CD4-positive, alpha-beta T cell (primary cell): Measurements from ENCODE around the gene C1GALT1. TPM values are rescaled to one million over a fixed set of nuclear protein-coding genes. Genes with fewer than 3 reads are reported as not detected.
A peak's percentile ranks its signal among the peaks of the same experiment; 100 is the strongest.

ENCODE experiments used
- ATAC-seq: fragments of 200-7000 bp; cut with Tn5 transposase; one replicate; pipeline ENCODE4 v1.10.0; 2022; ENCODE audit warnings: mild to moderate bottlenecking; ENCODE audit not compliant: poor library complexity
- CTCF ChIA-PET: fragments of 350-600 bp; sonication (Branson Sonifier 250); formaldehyde crosslinking; loops from one replicate; lab custom pipeline; 2021; ENCODE audit warnings: antibody characterized with exemption, inconsistent platforms; lab: Charles Lee
- POLR2A ChIA-PET: fragments of 350-600 bp; sonication (Branson Sonifier 250); formaldehyde crosslinking; loops from one replicate; lab custom pipeline; 2021; ENCODE audit warnings: antibody characterized with exemption, inconsistent platforms; lab: Charles Lee
- DNase-seq, 14 experiments: peaks; one replicate each; pipeline ENCODE4 v3.0.0-alpha.2; 2013 to 2020; ENCODE audit warnings: mixed read lengths in 2 of 14
- H3K27ac ChIP-seq, 2 donors: one replicate each; pipeline versions ENCODE4 v1.5.1 to v1.7.0; 2013; ENCODE audit warnings: low read length in 2 of 2, low read depth in 1 of 2, mild to moderate bottlenecking in 1 of 2
- H3K27me3 ChIP-seq, 2 experiments: 1 replicate in 1 of 2; 2 replicates in 1 of 2; pipeline versions ENCODE4 v1.6.1 to v1.7.0; 2013; ENCODE audit warnings: low read length in 2 of 2, control low read depth in 1 of 2, mild to moderate bottlenecking in 1 of 2, moderate library complexity in 1 of 2; ENCODE audit not compliant: insufficient read depth in 2 of 2, control insufficient read depth in 1 of 2
- H3K36me3 ChIP-seq: one replicate; pipeline ENCODE4 v1.6.1; 2013; ENCODE audit warnings: low read length, control low read depth; ENCODE audit not compliant: insufficient read depth
- H3K4me1 ChIP-seq: one replicate; pipeline ENCODE4 v1.6.1; 2013; ENCODE audit warnings: low read length, control low read depth; ENCODE audit not compliant: insufficient read depth
- H3K4me3 ChIP-seq: one replicate; pipeline ENCODE4 v1.5.1; 2013; ENCODE audit warnings: mild to moderate bottlenecking, low read length, moderate library complexity
- H3K9me3 ChIP-seq, 2 experiments: 1 replicate in 1 of 2; 2 replicates in 1 of 2; pipeline versions ENCODE4 v1.6.1 to v1.7.0; 2013; ENCODE audit warnings: low read length in 2 of 2, mild to moderate bottlenecking in 2 of 2, control low read depth in 1 of 2, moderate library complexity in 1 of 2; ENCODE audit not compliant: control insufficient read depth in 1 of 2, insufficient read depth in 1 of 2
- H3K27ac Mint-ChIP-seq: one replicate; pipeline ENCODE4 v1.8.0; 2020; ENCODE audit warnings: mixed read lengths
- H3K27me3 Mint-ChIP-seq: one replicate; pipeline ENCODE4 v1.8.0; 2021; ENCODE audit warnings: mixed read lengths
- H3K36me3 Mint-ChIP-seq: one replicate; pipeline ENCODE4 v1.8.0; 2021; ENCODE audit warnings: low read depth, mixed read lengths
- H3K4me1 Mint-ChIP-seq: one replicate; pipeline ENCODE4 v1.8.0; 2021; ENCODE audit warnings: low read depth, mixed read lengths
- H3K4me3 Mint-ChIP-seq: one replicate; pipeline ENCODE4 v1.8.0; 2020; ENCODE audit warnings: mild to moderate bottlenecking, mixed read lengths
- H3K9me3 Mint-ChIP-seq: one replicate; pipeline ENCODE4 v1.8.0; 2020; ENCODE audit warnings: mixed read lengths
- CTCF ChIP-seq: fragments of 200-600 bp; IDR thresholded peaks from one replicate; pipeline ENCODE4 v1.8.0; 2022; ENCODE audit warnings: antibody characterized with exemption, mild to moderate bottlenecking
- intact Hi-C, 2 experiments: fragments of 100-400 bp; cut with DNase I in 1 of 2; cut with micrococcal nuclease in 1 of 2; formaldehyde crosslinking; loops; one replicate each; pipeline versions ENCODE4 v1.15.1 to v1.9.0; 2023 to 2025; cut with DNase I, micrococcal nuclease
- total RNA-seq, 174 experiments: library from RNA in 2 of 174; stranded (reverse) in 2 of 174; gene quantifications; one replicate each; pipeline ENCODE4 v1.2.3 and lab custom pipeline; 2021 to 2026

The C1GALT1 gene
- total RNA-seq, 2 experiments from 2014 or later, result 49.4 to 51.9 TPM

GRCh38 chr7:7247658-7248057 is 65.3 kb downstream of the C1GALT1 start:
- Mint-ChIP-seq H3K9me3 (no peaks in the 10 kb centered on the region), H3K4me3 (no peak overlapping the region), H3K27me3 (no peaks in the 10 kb centered on the region), H3K36me3 (peaks cover 70% of the 10 kb centered on the region), H3K27ac (no peak overlapping the region), H3K4me1 (peaks cover 40% of the 10 kb centered on the region)
- no peak overlapping the region for H3K27ac ChIP-seq
- no peak for TF ChIP-seq CTCF
- ATAC-seq (no peak), DNase-seq (peak in 1 of 14 experiments; percentile 11)
- no peaks in the 10 kb centered on the region for H3K9me3 ChIP-seq
- POLR2A ChIA-PET, result no interaction called here
- no peaks in the 10 kb centered on the region for H3K4me1 ChIP-seq
- peak overlapping the region; percentile 2 for H3K4me3 ChIP-seq
- peaks cover 15% of the 10 kb centered on the region for H3K36me3 ChIP-seq
- H3K27me3 ChIP-seq, result no peaks in the 10 kb centered on the region
- intact Hi-C loops, result loop anchor here in 1 of 2 experiments (5.0 kb wide), 1 partner anchor 145 kb away; no protein-coding TSS in a partner anchor
- CTCF ChIA-PET, result no interaction called here

- POLR2A ChIA-PET, result interaction anchor here (1.0 kb wide), 1 partner anchor 68 kb away, joined by 3 read pairs; the partner anchor contains the start of gene C1GALT1
- Mint-ChIP-seq H3K9me3 (no peaks in the 10 kb centered on the region), H3K27ac (no peak overlapping the region), H3K4me3 (no peak overlapping the region), H3K27me3 (no peaks in the 10 kb centered on the region), H3K4me1 (peaks cover 39% of the 10 kb centered on the region), H3K36me3 (peaks cover 58% of the 10 kb centered on the region)
- no peaks in the 10 kb centered on the region for H3K27me3 ChIP-seq
- no peaks in the 10 kb centered on the region for H3K9me3 ChIP-seq
- intact Hi-C loops, result loop anchor here in 1 of 2 experiments (5.0 kb wide), 1 partner anchor 148 kb away; no protein-coding TSS in a partner anchor
- no peak overlapping the region for H3K27ac ChIP-seq
- DNase-seq (no peak), ATAC-seq (no peak)
- H3K36me3 ChIP-seq, result peaks cover 9% of the 10 kb centered on the region
- no peaks in the 10 kb centered on the region for H3K4me1 ChIP-seq
- no peak overlapping the region for H3K4me3 ChIP-seq
- TF ChIP-seq CTCF, result no peak
- CTCF ChIA-PET, result no interaction called here
These were observed 67.5 kb downstream of the C1GALT1 start for GRCh38 chr7:7249814-7250213.

GRCh38 chr7:7251742-7252141 is 69.4 kb downstream of the C1GALT1 start:
- ATAC-seq (no peak), DNase-seq (peak in 2 of 14 experiments; percentile 15 to 29)
- Mint-ChIP-seq H3K9me3 (no peaks in the 10 kb centered on the region), H3K27me3 (no peaks in the 10 kb centered on the region), H3K4me1 (peaks cover 27% of the 10 kb centered on the region), H3K36me3 (peaks cover 40% of the 10 kb centered on the region), H3K27ac (no peak overlapping the region), H3K4me3 (no peak overlapping the region)
- no peaks in the 10 kb centered on the region for H3K9me3 ChIP-seq
- no peak overlapping the region for H3K27ac ChIP-seq
- H3K4me1 ChIP-seq, result no peaks in the 10 kb centered on the region
- CTCF ChIA-PET, result interaction anchor here (0.6 kb wide), 1 partner anchor 19 kb away, joined by 3 read pairs; no protein-coding TSS in a partner anchor
- POLR2A ChIA-PET, result no interaction called here
- H3K36me3 ChIP-seq, result no peaks in the 10 kb centered on the region
- H3K27me3 ChIP-seq, result no peaks in the 10 kb centered on the region
- intact Hi-C loops, result no loop called here
- TF ChIP-seq CTCF, result no peak
- H3K4me3 ChIP-seq, result no peak overlapping the region
